Body of pancreas (tissue), 4 donors: ENCODE results near the gene TM7SF2. TPM values are rescaled to one million over a fixed set of nuclear protein-coding genes. Genes with fewer than 3 reads are reported as not detected.
A peak's percentile ranks its signal among the peaks of the same experiment; 100 is the strongest.
"Not testable (repeated sequence)": the region's sequence is repeated elsewhere in the genome, so short reads cannot be mapped to it uniquely, and the experiment has no call there.

Experiments used
- ATAC-seq: fragments of 150-250 bp; one replicate; pipeline ENCODE4 v1.9.1; 2016
- DNase-seq, 4 donors: peaks; one replicate each; pipeline ENCODE4 v3.0.0-alpha.2; 2019
- H3K27ac ChIP-seq, 4 donors: fragments of 200-600 bp; sonication (generic); 1 replicate in 3 of 4; 2 replicates in 1 of 4; pipeline versions ENCODE4 v1.5.1 to v1.6.1; 2016 to 2019; ENCODE audit warnings: mild to moderate bottlenecking in 1 of 4, mixed read lengths in 1 of 4, moderate library complexity in 1 of 4
- H3K27me3 ChIP-seq, 2 donors: fragments of 200-600 bp; sonication (generic); one replicate each; pipeline ENCODE4 v1.6.0; 2016; ENCODE audit warnings: mild to moderate bottlenecking in 1 of 2
- H3K36me3 ChIP-seq, 2 donors: fragments of 200-600 bp; sonication (generic); replicated peaks in 1 of 2; 2 replicates each; pipeline ENCODE4 v1.5.1; 2016; ENCODE audit warnings: low read depth in 2 of 2; ENCODE audit not compliant: insufficient read depth in 1 of 2
- H3K4me1 ChIP-seq: fragments of 200-600 bp; sonication (generic); one replicate; pipeline ENCODE4 v1.6.0; 2016
- H3K4me3 ChIP-seq, 2 donors: fragments of 200-600 bp; sonication (generic); 1 replicate in 1 of 2; 2 replicates in 1 of 2; pipeline ENCODE4 v1.5.1; 2016 to 2019
- H3K9me3 ChIP-seq, 3 donors: fragments of 200-600 bp; sonication (generic); 1 replicate in 2 of 3; 2 replicates in 1 of 3; pipeline ENCODE4 v1.5.1; 2016
- CTCF ChIP-seq, 7 experiments: fragments of 450-650 bp in 4 of 7; fragments of 200-600 bp in 3 of 7; sonication (generic) in 3 of 7; IDR thresholded peaks; one replicate each; pipeline ENCODE4 v1.5.1; 2016 to 2019; ENCODE audit warnings: antibody characterized with exemption in 7 of 7
- POLR2A ChIP-seq, 3 donors: fragments of 450-650 bp; IDR thresholded peaks; one replicate each; pipeline ENCODE4 v1.6.1; 2016; ENCODE audit warnings: antibody characterized with exemption in 3 of 3, mild to moderate bottlenecking in 2 of 3
- WGBS, 2 donors: methylation state at CpG; one replicate each; pipeline ENCODE4 v1.1.5; 2017; 5-methylcytosine and 5-hydroxymethylcytosine counted together
- intact Hi-C: fragments of 100-400 bp; cut with DNase I; formaldehyde crosslinking; loops from one replicate; pipeline ENCODE4 v1.15.1; 2023
- total RNA-seq, 2 donors: library from RNA; depleted of rRNA; stranded (reverse); fragments of >200 nt; gene quantifications; one replicate each; pipeline ENCODE4 v1.1.0, GENCODE V29; 2016

TM7SF2 gene
- total RNA-seq, 2 donors from 2014 or later = 25.4 to 85.6 TPM

GRCh38 chr11:65116370-65117205, 4.9 kb downstream of the TM7SF2 start:
- H3K4me3 ChIP-seq = peak overlapping the region; percentile 52 to 69
- TF ChIP-seq CTCF (IDR thresholded peaks at IDR 0.05) (no peak), POLR2A (IDR thresholded peaks at IDR 0.05) (no peak)
- no peaks in the 10 kb centered on the region for H3K9me3 ChIP-seq
- H3K27me3 ChIP-seq = no peaks in the 10 kb centered on the region
- no peak for ATAC-seq
- peaks cover 65% of the 10 kb centered on the region for H3K4me1 ChIP-seq
- 0 to 12% methylated on average over 2 to 68 of the region's 68 CpGs for WGBS, 2 donors
- intact Hi-C loops = no loop called here
- H3K36me3 ChIP-seq = peaks cover 0 to 7% of the 10 kb centered on the region in 2 donors
- peak in 3 of 4 donors; percentile 47 to 64 (median 54) for DNase-seq
- peak overlapping the region; percentile 71 to 96 (median 91) for H3K27ac ChIP-seq

GRCh38 chr11:65117206-65118096, 5.8 kb downstream of the TM7SF2 start, which contains the start of gene ZNHIT2:
Gene ZNHIT2 (minus strand): TSS chr11:65117701. CDS start chr11:65117653, 48 bp downstream.
- Histone ChIP-seq H3K9me3 (no peaks in the 10 kb centered on the region), H3K36me3 (peaks cover 0 to 7% of the 10 kb centered on the region in 2 donors), H3K27me3 (no peaks in the 10 kb centered on the region), H3K4me1 (peaks cover 61% of the 10 kb centered on the region), H3K4me3 (peak within 1 kb of the TSS; percentile 52 to 69), H3K27ac (peak within 1 kb of the TSS; percentile 71 to 96 (median 91))
- DNase-seq (peak; percentile 100), ATAC-seq (peak; percentile 83)
- peak; percentile 90 to 99 (median 97) for TF ChIP-seq CTCF (IDR thresholded peaks at IDR 0.05)
- peak; percentile 73 to 92 (median 90) for TF ChIP-seq POLR2A (IDR thresholded peaks at IDR 0.05)
- 0% methylated on average over 18 to 87 of the region's 89 CpGs for WGBS, 2 donors
- intact Hi-C loops = no loop called here

- ATAC-seq = no peak
- H3K27me3 ChIP-seq = no peaks in the 10 kb centered on the region
- TF ChIP-seq POLR2A (IDR thresholded peaks at IDR 0.05) = no peak
- no peak for TF ChIP-seq CTCF (IDR thresholded peaks at IDR 0.05)
- H3K9me3 ChIP-seq = no peaks in the 10 kb centered on the region
- WGBS, 2 donors = 75 to 76% methylated on average over 18 of the region's 18 CpGs
- peak in 1 of 4 donors; percentile 9 for DNase-seq
- H3K4me1 ChIP-seq = peaks cover 61% of the 10 kb centered on the region
- peak overlapping the region; percentile 1 to 96 (median 66) for H3K27ac ChIP-seq
- intact Hi-C loops = no loop called here
- no peak overlapping the region for H3K4me3 ChIP-seq
- peaks cover 0 to 7% of the 10 kb centered on the region in 2 donors for H3K36me3 ChIP-seq
Observed at GRCh38 chr11:65118097-65118837, 6.6 kb downstream of the TM7SF2 start.

- Histone ChIP-seq H3K27ac (peak overlapping the region in 2 of 4 donors; percentile 94 to 96), H3K4me1 (peaks cover 61% of the 10 kb centered on the region)
- H3K27me3 ChIP-seq, intact Hi-C loops, H3K9me3 ChIP-seq, ATAC-seq, H3K4me3 ChIP-seq, H3K36me3 ChIP-seq: not testable (repeated sequence)
- DNase-seq = peak in 1 of 4 donors; percentile 0
- WGBS, 2 donors = 74 to 78% methylated on average over 18 of the region's 18 CpGs
Observed at GRCh38 chr11:65118891-65119669, 7.4 kb downstream of the TM7SF2 start.
